IMR-90 (cell line): Measurements from ENCODE around the gene ERBB4. TPM values are rescaled to one million over a fixed set of nuclear protein-coding genes. Genes with fewer than 3 reads are reported as not detected.

Source experiments
- ATAC-seq: fragments of 200-7000 bp; cut with Tn5 transposase; 2 replicates; pipeline ENCODE4 v1.9.1; 2020; ENCODE audit warnings: low read depth, mild to moderate bottlenecking, moderate library complexity
- BruUV-seq: library from RNA; stranded (reverse); fragments of 400-500 nt; replicated peaks from 2 replicates; lab custom pipeline; 2021; lab: Mats Ljungman, UMichigan
- CTCF ChIA-PET: fragments of 300-600 bp; formaldehyde crosslinking; extraction: SDS; loops from one replicate; lab custom pipeline; 2021; ENCODE audit warnings: antibody characterized with exemption; lab: Yijun Ruan, JAX
- POLR2A ChIA-PET: fragments of 300-600 bp; sonication (Branson Sonifier 250); formaldehyde crosslinking; loops from one replicate; lab custom pipeline; 2022; ENCODE audit warnings: antibody characterized with exemption; ENCODE audit not compliant: unreplicated experiment; lab: Charles Lee
- DNase-seq: peaks from one replicate; pipeline ENCODE4 v3.0.0; 2013
- H2AFZ ChIP-seq: replicated peaks from 2 replicates; pipeline ENCODE3; 2013; ENCODE audit warnings: low read length, mild to moderate bottlenecking; ENCODE audit not compliant: poor library complexity
- H2AK5ac ChIP-seq: 2 replicates; pipeline ENCODE4 v1.6.1; 2013; ENCODE audit warnings: low read depth, low read length, inconsistent platforms
- H2AK9ac ChIP-seq: replicated peaks from 2 replicates; pipeline ENCODE3; 2013; ENCODE audit warnings: mild to moderate bottlenecking, low read depth, low read length, moderate library complexity; ENCODE audit not compliant: poor library complexity
- H2BK120ac ChIP-seq: 2 replicates; pipeline ENCODE4 v1.6.1; 2013; ENCODE audit warnings: low read depth, low read length, inconsistent platforms
- H2BK15ac ChIP-seq: 3 replicates; pipeline ENCODE4 v1.6.1; 2013; ENCODE audit warnings: low read depth, low read length, inconsistent platforms
- H2BK20ac ChIP-seq: 2 replicates; pipeline ENCODE4 v1.6.1; 2013; ENCODE audit warnings: low read depth, mild to moderate bottlenecking, inconsistent platforms, low read length, moderate library complexity
- H2BK5ac ChIP-seq: 2 replicates; pipeline ENCODE4 v1.6.1; 2013; ENCODE audit warnings: mild to moderate bottlenecking, low read depth, low read length, inconsistent platforms; ENCODE audit not compliant: poor library complexity, severe bottlenecking
- H3K14ac ChIP-seq: replicated peaks from 2 replicates; pipeline ENCODE4 v1.6.1; 2013; ENCODE audit warnings: low read depth, low read length, inconsistent platforms
- H3K18ac ChIP-seq: 2 replicates; pipeline ENCODE4 v1.6.1; 2013; ENCODE audit warnings: low read depth, low read length, control low read depth
- H3K23ac ChIP-seq: 2 replicates; pipeline ENCODE4 v1.6.1; 2013; ENCODE audit warnings: low read depth, low read length, inconsistent platforms
- H3K27ac ChIP-seq: 2 replicates; pipeline ENCODE4 v1.5.1; 2013; ENCODE audit warnings: mild to moderate bottlenecking, control low read depth, low read length; ENCODE audit not compliant: insufficient read depth
- H3K27me3 ChIP-seq: 2 replicates; pipeline ENCODE4 v1.6.1; 2013; ENCODE audit warnings: low read length; ENCODE audit not compliant: control insufficient read depth, insufficient read depth
- H3K36me3 ChIP-seq: 2 replicates; pipeline ENCODE4 v1.6.1; 2013; ENCODE audit warnings: low read length, mixed read lengths; ENCODE audit not compliant: control insufficient read depth, insufficient read depth
- H3K4ac ChIP-seq: 2 replicates; pipeline ENCODE4 v1.6.1; 2013; ENCODE audit warnings: low read depth, low read length, inconsistent platforms
- H3K4me1 ChIP-seq: 2 replicates; pipeline ENCODE4 v1.6.1; 2013; ENCODE audit warnings: low read length, mixed read lengths; ENCODE audit not compliant: control insufficient read depth, insufficient read depth
- H3K4me2 ChIP-seq: 2 replicates; pipeline ENCODE4 v1.6.1; 2013; ENCODE audit warnings: low read depth, mild to moderate bottlenecking, control low read depth, low read length, moderate library complexity
- H3K4me3 ChIP-seq: 2 replicates; pipeline ENCODE4 v1.5.1; 2013; ENCODE audit warnings: low read depth, mild to moderate bottlenecking, control low read depth, low read length, moderate library complexity; ENCODE audit not compliant: insufficient read depth
- H3K56ac ChIP-seq: 2 replicates; pipeline ENCODE4 v1.6.1; 2013; ENCODE audit warnings: low read length, inconsistent platforms; ENCODE audit not compliant: insufficient read depth; ENCODE audit errors: extremely low read depth
- H3K79me1 ChIP-seq, 2 experiments: 2 replicates each; pipeline ENCODE4 v1.6.1; 2013; ENCODE audit warnings: low read length in 2 of 2, inconsistent platforms in 1 of 2, low read depth in 1 of 2
- H3K9ac ChIP-seq: 2 replicates; pipeline ENCODE4 v1.6.1; 2013; ENCODE audit warnings: low read depth, low read length, control low read depth
- H3K9me1 ChIP-seq: 2 replicates; pipeline ENCODE4 v1.6.1; 2013; ENCODE audit warnings: low read length, inconsistent platforms; ENCODE audit not compliant: insufficient read depth
- H3K9me3 ChIP-seq: 2 replicates; pipeline ENCODE4 v1.6.1; 2013; ENCODE audit warnings: low read length; ENCODE audit not compliant: control insufficient read depth, insufficient read depth
- H4K20me1 ChIP-seq: 2 replicates; pipeline ENCODE4 v1.6.1; 2013; ENCODE audit warnings: low read length, inconsistent platforms; ENCODE audit not compliant: insufficient read depth
- H4K5ac ChIP-seq: 2 replicates; pipeline ENCODE4 v1.6.1; 2013; ENCODE audit warnings: mild to moderate bottlenecking, low read depth, low read length, control low read depth
- H4K8ac ChIP-seq, 2 experiments: 2 replicates each; pipeline ENCODE4 v1.6.1; 2013; ENCODE audit warnings: low read depth in 2 of 2, low read length in 2 of 2, control low read depth in 1 of 2, inconsistent platforms in 1 of 2
- H4K91ac ChIP-seq: 2 replicates; pipeline ENCODE4 v1.6.1; 2013; ENCODE audit warnings: low read depth, low read length, inconsistent platforms; ENCODE audit not compliant: insufficient read depth
- BHLHE40 ChIP-seq: fragments of 150-350 bp; IDR thresholded peaks from 2 replicates; pipeline ENCODE4 v1.6.1; 2016; ENCODE audit warnings: mild to moderate bottlenecking, low read depth, low read length
- CEBPB ChIP-seq: IDR thresholded peaks from 2 replicates; pipeline ENCODE4 v1.6.1; 2012; ENCODE audit warnings: low read depth, low read length, improper control_type of control experiment
- CHD1 ChIP-seq: IDR thresholded peaks from 2 replicates; pipeline ENCODE4 v1.6.1; 2012; ENCODE audit warnings: low read depth, low read length, improper control_type of control experiment
- FOS ChIP-seq: fragments of 150-350 bp; IDR thresholded peaks from 2 replicates; pipeline ENCODE4 v1.6.1; 2016; ENCODE audit warnings: low read depth, low read length
- MAFK ChIP-seq: IDR thresholded peaks from 2 replicates; pipeline ENCODE4 v1.6.1; 2012; ENCODE audit warnings: low read depth, low read length, improper control_type of control experiment
- MAZ ChIP-seq: IDR thresholded peaks from 2 replicates; pipeline ENCODE4 v1.6.1; 2012; ENCODE audit warnings: low read depth, mild to moderate bottlenecking, low read length, improper control_type of control experiment, moderate library complexity, borderline replicate concordance
- MXI1 ChIP-seq: IDR thresholded peaks from 2 replicates; pipeline ENCODE4 v1.6.1; 2012; ENCODE audit warnings: low read depth, mild to moderate bottlenecking, low read length, moderate library complexity, borderline replicate concordance
- NFE2L2 ChIP-seq: fragments of 150-350 bp; IDR thresholded peaks from 2 replicates; pipeline ENCODE4 v1.6.1; 2016; ENCODE audit warnings: low read depth, mild to moderate bottlenecking, low read length
- POLR2A ChIP-seq: IDR thresholded peaks from 2 replicates; pipeline ENCODE4 v1.6.1; 2012; ENCODE audit warnings: mild to moderate bottlenecking, low read depth, low read length
- RAD21 ChIP-seq: IDR thresholded peaks from 2 replicates; pipeline ENCODE4 v1.6.1; 2012; ENCODE audit warnings: low read length, improper control_type of control experiment
- RCOR1 ChIP-seq: IDR thresholded peaks from 2 replicates; pipeline ENCODE4 v1.6.1; 2012; ENCODE audit warnings: mild to moderate bottlenecking, low read length, improper control_type of control experiment; ENCODE audit not compliant: insufficient replicate concordance
- RFX5 ChIP-seq: IDR thresholded peaks from 2 replicates; pipeline ENCODE4 v1.8.0; 2012; ENCODE audit warnings: low read depth, mild to moderate bottlenecking, low read length, moderate library complexity
- SMC3 ChIP-seq: fragments of 150-350 bp; IDR thresholded peaks from 2 replicates; pipeline ENCODE4 v1.6.1; 2016; ENCODE audit warnings: low read depth, mild to moderate bottlenecking, antibody characterized with exemption, low read length, moderate library complexity
- WGBS, 2 experiments: methylation state at CpG; one replicate each; pipeline versions ENCODE4 v1.1.5 to v1.1.7; 2013; ENCODE audit warnings: missing lambda C conversion rate in 2 of 2; ENCODE audit not compliant: insufficient read length in 1 of 2; ENCODE audit errors: extremely low coverage in 2 of 2; 5-methylcytosine and 5-hydroxymethylcytosine counted together
- dilution Hi-C: fragments of 300-500 bp; cut with HindIII; formaldehyde crosslinking; loops from one replicate; pipeline ENCODE4 v1.14.3; 2018; ENCODE audit warnings: low sequenced_read_pairs; ENCODE audit not compliant: unreplicated experiment
- in situ Hi-C: fragments of 300-500 bp; cut with MboI; formaldehyde crosslinking; loops from 3 replicates; pipeline ENCODE4 v1.14.3; 2019; ENCODE audit warnings: low sequenced_read_pairs, inconsistent platforms, mixed read lengths
- intact Hi-C: fragments of 100-400 bp; cut with micrococcal nuclease; formaldehyde crosslinking; loops from 2 replicates; pipeline ENCODE4 v1.10.0; 2022
- polyA plus RNA-seq, 3 experiments: library from polyadenylated mRNA; depleted of rRNA; stranded (reverse); fragments of >200 nt; gene quantifications; 2 replicates each; pipeline ENCODE4 v1.2.3, GENCODE V29; 2012; ENCODE audit warnings: low replicate concordance in 1 of 3
- total RNA-seq: library from RNA; depleted of rRNA; stranded (reverse); fragments of >200 nt; gene quantifications from 2 replicates; pipeline ENCODE4 v1.2.3, GENCODE V29; 2012
- TF ChIP-seq, protein P1 (sequence below): fragments of 150-350 bp; IDR thresholded peaks from 2 replicates; pipeline ENCODE4 v1.6.1; 2017; ENCODE audit warnings: mild to moderate bottlenecking, antibody characterized with exemption, low read length, low read depth
- TF ChIP-seq, protein P2 (sequence below): fragments of 150-350 bp; IDR thresholded peaks from 2 replicates; pipeline ENCODE4 v1.6.1; 2016; ENCODE audit warnings: low read depth, mild to moderate bottlenecking, low read length, moderate library complexity, borderline replicate concordance
- TF ChIP-seq, protein P3 (sequence below): conservative IDR thresholded peaks from 2 replicates; pipeline ENCODE4 v1.5.1; 2012; ENCODE audit warnings: mild to moderate bottlenecking, low read depth, low read length, improper control_type of control experiment

Gene ERBB4
- total and polyA plus RNA-seq, 2 of the 4 experiments (the other 2 are of a cell fraction) = not detected

DNA sequence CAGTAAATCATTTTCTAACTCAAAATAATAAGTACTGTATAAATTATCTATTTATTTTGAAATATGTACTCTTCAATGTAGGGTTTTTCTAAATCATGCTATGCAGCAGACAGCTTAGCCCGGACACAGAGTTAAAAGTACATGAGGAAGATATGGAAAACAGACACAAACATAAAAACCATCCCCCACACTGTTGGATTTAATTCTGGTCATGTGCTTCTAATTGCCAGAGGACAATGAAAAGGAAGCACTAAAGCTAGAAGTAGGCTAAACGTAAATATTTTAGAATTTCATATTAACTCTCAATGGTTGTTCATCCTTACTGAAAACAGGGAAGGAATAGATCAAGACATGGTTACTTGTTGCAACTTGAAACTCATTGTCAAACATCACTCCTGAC lies 420.7 kb downstream of the ERBB4 start:
- no peak for DNase-seq
- no peak overlapping the region for H3K18ac ChIP-seq
- H3K4me1 ChIP-seq = no peaks in the 10 kb centered on the region
- no peak overlapping the region for H3K4ac ChIP-seq
- H3K9me3 ChIP-seq = no peaks in the 10 kb centered on the region
- no peaks in the 10 kb centered on the region for H3K36me3 ChIP-seq
- no peak overlapping the region for H3K9ac ChIP-seq
- no peak overlapping the region for H2BK120ac ChIP-seq
- no peak overlapping the region for H3K4me3 ChIP-seq
- POLR2A ChIA-PET = no interaction called here
- H2AK5ac ChIP-seq = no peak overlapping the region
- H3K79me1 ChIP-seq = no peaks in the 10 kb centered on the region
- BruUV-seq = no TSS peak
- intact Hi-C loops = no loop called here
- in situ Hi-C loops = no loop called here
- H3K27ac ChIP-seq = no peak overlapping the region
- H4K91ac ChIP-seq = no peak overlapping the region
- H2AK9ac ChIP-seq = no peak overlapping the region
- H2BK15ac ChIP-seq = no peak overlapping the region
- H2BK20ac ChIP-seq = no peak overlapping the region
- ATAC-seq = no peak
- dilution Hi-C loops = no loop called here
- no peaks in the 10 kb centered on the region for H3K27me3 ChIP-seq
- H4K8ac ChIP-seq = no peak overlapping the region
- no peaks in the 10 kb centered on the region for H3K9me1 ChIP-seq
- no peak overlapping the region for H2BK5ac ChIP-seq
- no peaks in the 10 kb centered on the region for H4K20me1 ChIP-seq
- H2AFZ ChIP-seq = no peak overlapping the region
- no peak overlapping the region for H3K4me2 ChIP-seq
- H3K56ac ChIP-seq = no peak overlapping the region
- no CpG with 5 or more reads among the region's 2 CpGs for WGBS, 2 experiments
- no peak for TF ChIP-seq CEBPB
- TF ChIP-seq CHD1 = no peak
- TF ChIP-seq MXI1 = no peak
- TF ChIP-seq SMC3 = no peak
- TF ChIP-seq, protein P1, sequence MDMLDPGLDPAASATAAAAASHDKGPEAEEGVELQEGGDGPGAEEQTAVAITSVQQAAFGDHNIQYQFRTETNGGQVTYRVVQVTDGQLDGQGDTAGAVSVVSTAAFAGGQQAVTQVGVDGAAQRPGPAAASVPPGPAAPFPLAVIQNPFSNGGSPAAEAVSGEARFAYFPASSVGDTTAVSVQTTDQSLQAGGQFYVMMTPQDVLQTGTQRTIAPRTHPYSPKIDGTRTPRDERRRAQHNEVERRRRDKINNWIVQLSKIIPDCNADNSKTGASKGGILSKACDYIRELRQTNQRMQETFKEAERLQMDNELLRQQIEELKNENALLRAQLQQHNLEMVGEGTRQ = no peak
- TF ChIP-seq FOS = no peak
- TF ChIP-seq RAD21 = no peak
- no peak for TF ChIP-seq POLR2A
- TF ChIP-seq MAFK = no peak
- no peak for TF ChIP-seq BHLHE40
- TF ChIP-seq MAZ = no peak
- TF ChIP-seq, protein P2, sequence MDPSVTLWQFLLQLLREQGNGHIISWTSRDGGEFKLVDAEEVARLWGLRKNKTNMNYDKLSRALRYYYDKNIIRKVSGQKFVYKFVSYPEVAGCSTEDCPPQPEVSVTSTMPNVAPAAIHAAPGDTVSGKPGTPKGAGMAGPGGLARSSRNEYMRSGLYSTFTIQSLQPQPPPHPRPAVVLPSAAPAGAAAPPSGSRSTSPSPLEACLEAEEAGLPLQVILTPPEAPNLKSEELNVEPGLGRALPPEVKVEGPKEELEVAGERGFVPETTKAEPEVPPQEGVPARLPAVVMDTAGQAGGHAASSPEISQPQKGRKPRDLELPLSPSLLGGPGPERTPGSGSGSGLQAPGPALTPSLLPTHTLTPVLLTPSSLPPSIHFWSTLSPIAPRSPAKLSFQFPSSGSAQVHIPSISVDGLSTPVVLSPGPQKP = no peak
- TF ChIP-seq, protein P3, sequence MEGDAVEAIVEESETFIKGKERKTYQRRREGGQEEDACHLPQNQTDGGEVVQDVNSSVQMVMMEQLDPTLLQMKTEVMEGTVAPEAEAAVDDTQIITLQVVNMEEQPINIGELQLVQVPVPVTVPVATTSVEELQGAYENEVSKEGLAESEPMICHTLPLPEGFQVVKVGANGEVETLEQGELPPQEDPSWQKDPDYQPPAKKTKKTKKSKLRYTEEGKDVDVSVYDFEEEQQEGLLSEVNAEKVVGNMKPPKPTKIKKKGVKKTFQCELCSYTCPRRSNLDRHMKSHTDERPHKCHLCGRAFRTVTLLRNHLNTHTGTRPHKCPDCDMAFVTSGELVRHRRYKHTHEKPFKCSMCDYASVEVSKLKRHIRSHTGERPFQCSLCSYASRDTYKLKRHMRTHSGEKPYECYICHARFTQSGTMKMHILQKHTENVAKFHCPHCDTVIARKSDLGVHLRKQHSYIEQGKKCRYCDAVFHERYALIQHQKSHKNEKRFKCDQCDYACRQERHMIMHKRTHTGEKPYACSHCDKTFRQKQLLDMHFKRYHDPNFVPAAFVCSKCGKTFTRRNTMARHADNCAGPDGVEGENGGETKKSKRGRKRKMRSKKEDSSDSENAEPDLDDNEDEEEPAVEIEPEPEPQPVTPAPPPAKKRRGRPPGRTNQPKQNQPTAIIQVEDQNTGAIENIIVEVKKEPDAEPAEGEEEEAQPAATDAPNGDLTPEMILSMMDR = no peak
- no peak for TF ChIP-seq NFE2L2
- no peak for TF ChIP-seq RFX5
- TF ChIP-seq RCOR1 = no peak
- no peak overlapping the region for H3K14ac ChIP-seq
- no peak overlapping the region for H4K5ac ChIP-seq
- CTCF ChIA-PET = no interaction called here
- no peak overlapping the region for H3K23ac ChIP-seq
